HepG2 (cell line): Measurements from ENCODE around the gene AEN.

Source experiments
- POLR2AphosphoS2 ChIP-seq: IDR thresholded peaks from 2 replicates; pipeline ENCODE4 v1.6.1; 2011; ENCODE audit warnings: low read depth, low read length, improper control_type of control experiment
- POLR2AphosphoS5 ChIP-seq: IDR thresholded peaks from 2 replicates; pipeline ENCODE4 v1.6.1; 2012; ENCODE audit warnings: low read depth, low read length
- ZBTB1 ChIP-seq: sonication (generic); formaldehyde crosslinking; IDR thresholded peaks from 2 replicates; pipeline ENCODE4 v1.4.0; 2020; ENCODE audit warnings: missing genetic modification reagents, borderline replicate concordance
- ZNF207 ChIP-seq: fragments of 450-650 bp; IDR thresholded peaks from 2 replicates; pipeline ENCODE4 v1.6.1; 2016; ENCODE audit warnings: antibody characterized with exemption, borderline replicate concordance
- TF ChIP-seq, protein P1 (sequence below): sonication (generic); formaldehyde crosslinking; IDR thresholded peaks from 2 replicates; pipeline ENCODE4 v1.8.1; 2022; ENCODE audit warnings: mild to moderate bottlenecking, missing genetic modification reagents

DNA sequence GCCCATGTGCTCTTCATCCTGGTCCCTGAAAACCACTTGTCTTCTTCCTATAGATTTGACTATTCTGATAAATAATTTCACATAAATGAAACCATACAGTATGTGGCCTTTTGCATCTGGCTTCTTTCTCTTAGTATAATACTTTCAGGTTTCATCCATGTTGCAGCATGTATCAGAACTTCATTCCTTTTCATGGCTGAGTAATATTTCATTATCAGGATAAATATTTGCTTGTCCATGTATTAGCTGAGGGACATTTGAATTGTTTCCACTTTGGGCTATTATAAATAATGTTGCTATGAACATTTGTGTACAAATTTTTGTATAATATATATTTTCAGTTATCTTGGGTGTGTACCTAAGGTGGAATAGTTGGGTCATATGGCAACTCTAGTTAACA, 29.8 kb upstream of the AEN start:
- TF ChIP-seq ZNF207 (no peak), ZBTB1 (CRISPR knock-in tag) (no peak), POLR2AphosphoS5 (no peak), POLR2AphosphoS2 (no peak)
- TF ChIP-seq, protein P1, sequence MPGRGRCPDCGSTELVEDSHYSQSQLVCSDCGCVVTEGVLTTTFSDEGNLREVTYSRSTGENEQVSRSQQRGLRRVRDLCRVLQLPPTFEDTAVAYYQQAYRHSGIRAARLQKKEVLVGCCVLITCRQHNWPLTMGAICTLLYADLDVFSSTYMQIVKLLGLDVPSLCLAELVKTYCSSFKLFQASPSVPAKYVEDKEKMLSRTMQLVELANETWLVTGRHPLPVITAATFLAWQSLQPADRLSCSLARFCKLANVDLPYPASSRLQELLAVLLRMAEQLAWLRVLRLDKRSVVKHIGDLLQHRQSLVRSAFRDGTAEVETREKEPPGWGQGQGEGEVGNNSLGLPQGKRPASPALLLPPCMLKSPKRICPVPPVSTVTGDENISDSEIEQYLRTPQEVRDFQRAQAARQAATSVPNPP (CRISPR knock-in tag), result no peak
